ENCODE results near the gene NRM.
A peak's percentile ranks its signal among the peaks of the same experiment; 100 is the strongest.
"Not testable (repeated sequence)": the region's sequence is repeated elsewhere in the genome, so short reads cannot be mapped to it uniquely, and the experiment has no call there.

The NRM gene

DNA sequence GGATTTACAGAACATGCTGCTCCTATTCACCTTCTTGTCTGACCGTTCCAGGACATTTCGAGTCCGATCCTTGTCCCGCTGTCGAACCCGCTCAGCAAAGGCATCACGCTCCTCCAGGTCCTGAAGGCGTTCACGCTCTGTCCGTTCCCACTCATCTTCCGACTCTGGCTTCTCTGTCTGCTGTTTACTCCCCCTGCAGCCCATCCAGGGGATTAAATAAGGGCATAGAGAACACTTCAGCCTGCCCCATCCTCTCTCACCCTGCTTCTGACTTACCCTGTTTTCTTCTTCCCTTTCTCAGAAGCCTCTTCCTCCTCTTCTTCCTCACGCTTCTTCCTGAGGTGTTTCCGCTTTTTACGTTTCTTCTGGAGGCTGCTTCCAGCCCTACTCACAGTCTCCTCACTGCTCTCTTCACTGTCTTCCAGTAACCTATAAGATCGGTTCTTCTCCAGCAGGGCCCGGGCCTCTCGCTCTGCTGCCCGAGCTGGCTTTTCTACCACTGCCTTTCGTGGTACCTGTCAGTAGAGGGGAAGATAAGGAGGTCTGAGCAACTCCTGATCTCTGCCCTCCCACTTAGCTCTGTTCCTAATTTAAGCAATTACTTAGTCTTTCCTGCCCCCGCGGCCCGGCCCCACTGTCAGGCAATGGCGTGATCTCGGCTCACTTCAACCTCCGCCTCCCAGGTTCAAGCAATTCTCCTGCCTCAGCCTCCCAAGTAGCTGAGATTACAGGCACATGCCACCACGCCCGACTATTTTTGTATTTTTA, 19.8 kb downstream of the NRM start:
- H3K9me3 Mint-ChIP-seq = no peaks in the 10 kb centered on the region
- peak overlapping the region; percentile 85 for H3K4me3 Mint-ChIP-seq
- H3K4me1 Mint-ChIP-seq = peaks cover 32% of the 10 kb centered on the region
- H3K27ac Mint-ChIP-seq = peak overlapping the region; percentile 89
- H3K36me3 Mint-ChIP-seq = peaks cover 77% of the 10 kb centered on the region
- DNase-seq (ENCODE audit: low spot score in 2 of 2) (no peak), ATAC-seq (no peak)

DNA sequence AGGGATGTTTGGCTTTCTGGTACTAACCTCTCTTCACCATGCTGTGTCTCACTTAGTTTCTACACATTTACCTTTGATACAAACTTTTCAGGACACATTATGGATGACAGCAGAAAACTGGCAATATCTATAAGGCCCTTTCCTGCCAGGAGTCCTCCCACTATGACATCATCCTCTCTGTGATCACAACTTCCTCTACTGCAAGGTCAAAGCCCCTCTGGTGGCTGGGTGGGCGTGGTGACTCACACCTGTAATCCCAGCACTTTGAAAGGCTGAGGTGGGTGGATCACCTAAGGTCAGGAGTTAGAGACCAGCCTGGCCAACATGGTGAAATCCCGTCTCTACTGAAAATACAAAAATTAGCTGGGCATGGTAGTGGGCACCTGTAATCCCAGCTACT, 24.5 kb downstream of the NRM start:
- H3K27ac Mint-ChIP-seq = peak overlapping the region; percentile 72
- H3K36me3 Mint-ChIP-seq = peaks cover 97% of the 10 kb centered on the region

DNA sequence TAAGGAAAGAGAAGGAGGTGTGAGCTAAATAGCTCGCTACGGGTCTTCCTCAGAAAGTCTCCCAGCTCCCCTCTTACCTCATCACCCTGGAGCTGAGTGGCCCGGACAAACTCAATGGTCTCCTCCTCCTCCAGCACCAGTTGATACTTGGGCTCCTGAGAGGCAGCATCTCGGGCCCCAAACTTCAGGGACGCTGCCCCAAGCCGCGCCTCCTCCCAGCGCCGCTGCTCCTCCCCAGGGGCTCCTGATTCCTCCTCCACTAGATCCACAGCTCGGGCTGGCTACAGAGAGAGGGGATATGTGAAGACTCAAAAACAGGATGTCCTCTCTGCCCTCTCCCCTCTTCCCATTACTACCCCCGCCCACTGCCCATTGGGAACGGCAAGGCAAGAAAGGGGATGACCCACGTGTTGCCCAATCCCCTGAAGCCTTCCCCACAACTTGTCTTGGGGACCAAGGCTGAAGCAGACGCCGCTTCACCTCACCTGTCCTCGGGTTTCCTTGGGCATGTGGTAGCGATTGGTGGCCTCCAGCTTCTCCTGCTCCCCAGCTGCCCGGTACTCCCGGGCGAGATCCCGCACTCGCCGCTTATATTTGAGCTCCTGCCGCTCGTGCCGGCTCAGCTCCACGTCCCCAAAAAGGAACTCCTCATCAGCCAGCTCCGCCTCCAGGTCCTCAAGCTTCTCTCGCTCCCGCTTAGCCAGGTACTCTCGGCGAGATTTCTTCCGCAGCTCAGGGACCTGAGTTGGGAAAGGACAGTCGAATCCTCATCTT, 25.6 kb downstream of the NRM start:
- Mint-ChIP-seq H3K27ac (peak overlapping the region; percentile 72), H3K36me3 (peaks cover 97% of the 10 kb centered on the region), H3K4me3 (no peak overlapping the region), H3K9me3 (no peaks in the 10 kb centered on the region), H3K4me1 (peaks cover 14% of the 10 kb centered on the region)
- no peak for ATAC-seq
- no peak for DNase-seq (ENCODE audit: low spot score in 2 of 2)

More for the DNA sequence above, 24.5 kb downstream of the NRM start:
- H3K4me1 Mint-ChIP-seq = peaks cover 25% of the 10 kb centered on the region
- not testable (repeated sequence) for DNase-seq (ENCODE audit: low spot score in 2 of 2); H3K4me3 Mint-ChIP-seq; H3K9me3 Mint-ChIP-seq
- peak; percentile 87 for ATAC-seq

DNA sequence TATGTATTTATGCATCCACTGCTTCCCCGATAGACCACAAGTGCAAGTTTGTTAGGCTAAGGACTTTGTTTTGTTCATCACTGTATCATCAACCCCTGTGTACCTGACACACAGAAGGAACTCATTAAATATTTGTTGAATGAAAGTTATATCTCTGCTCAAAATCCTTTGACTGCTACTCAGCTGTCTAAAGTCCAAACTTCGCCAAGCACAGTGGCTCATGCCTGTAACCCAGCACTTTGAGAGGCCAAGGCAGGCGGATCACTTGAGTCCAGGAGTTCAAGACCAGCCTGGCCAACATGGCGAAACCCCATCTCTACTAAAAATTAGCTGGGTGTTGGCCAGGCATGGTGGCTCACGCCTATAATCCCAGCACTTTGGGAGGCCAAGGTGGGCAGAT, 32.9 kb downstream of the NRM start:
- not testable (repeated sequence) for H3K4me1 Mint-ChIP-seq; DNase-seq (ENCODE audit: low spot score in 2 of 2); H3K9me3 Mint-ChIP-seq; H3K4me3 Mint-ChIP-seq; ATAC-seq
- Mint-ChIP-seq H3K27ac (peak overlapping the region; percentile 14), H3K36me3 (peaks cover 99% of the 10 kb centered on the region)

DNA sequence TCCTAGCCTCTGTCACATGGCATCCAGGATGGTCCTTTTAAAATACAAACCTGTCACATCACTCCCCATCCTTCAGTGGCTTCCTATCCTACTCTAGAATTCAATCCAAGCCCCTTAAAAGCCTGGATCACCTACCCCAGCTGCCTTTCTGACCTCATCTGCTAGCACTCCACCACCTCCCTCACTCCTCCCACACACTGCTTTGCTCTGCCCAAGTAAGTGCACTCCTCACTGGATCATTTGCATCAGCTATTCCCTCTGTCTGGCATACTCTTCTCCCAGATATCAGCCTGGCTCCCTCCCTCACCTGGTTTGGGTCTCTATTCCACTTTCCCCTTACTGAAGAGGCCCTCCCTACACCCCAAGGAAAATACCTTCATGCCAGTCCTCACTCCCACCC, 33.3 kb downstream of the NRM start:
- H3K4me3 Mint-ChIP-seq = no peak overlapping the region
- ATAC-seq = no peak
- H3K27ac Mint-ChIP-seq = peak overlapping the region; percentile 14
- H3K4me1 Mint-ChIP-seq = no peaks in the 10 kb centered on the region
- DNase-seq (ENCODE audit: low spot score in 2 of 2) = no peak
- no peaks in the 10 kb centered on the region for H3K9me3 Mint-ChIP-seq
- peaks cover 99% of the 10 kb centered on the region for H3K36me3 Mint-ChIP-seq

DNA sequence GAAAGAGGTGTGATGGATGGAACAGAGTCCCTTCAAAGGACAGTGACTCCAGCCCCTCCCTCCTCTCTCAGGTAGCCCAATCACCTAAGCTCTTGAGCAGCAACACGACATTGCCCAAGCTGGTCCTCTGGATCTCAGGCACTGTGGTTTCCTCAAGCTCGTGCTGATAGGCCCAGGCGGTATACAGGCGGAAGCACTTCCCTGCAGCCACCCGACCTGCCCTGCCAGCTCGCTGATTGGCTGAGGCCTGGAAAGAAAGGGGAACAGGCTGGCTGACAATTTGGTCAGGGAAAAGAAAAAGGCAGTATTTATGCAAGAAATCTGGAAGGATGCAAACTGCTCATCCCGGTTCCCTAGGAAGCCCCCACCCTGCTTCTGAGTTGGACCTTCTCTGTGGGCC, 34.3 kb downstream of the NRM start:
- Mint-ChIP-seq H3K36me3 (peaks cover 99% of the 10 kb centered on the region), H3K27ac (peak overlapping the region; percentile 14)
- ATAC-seq = no peak

DNA sequence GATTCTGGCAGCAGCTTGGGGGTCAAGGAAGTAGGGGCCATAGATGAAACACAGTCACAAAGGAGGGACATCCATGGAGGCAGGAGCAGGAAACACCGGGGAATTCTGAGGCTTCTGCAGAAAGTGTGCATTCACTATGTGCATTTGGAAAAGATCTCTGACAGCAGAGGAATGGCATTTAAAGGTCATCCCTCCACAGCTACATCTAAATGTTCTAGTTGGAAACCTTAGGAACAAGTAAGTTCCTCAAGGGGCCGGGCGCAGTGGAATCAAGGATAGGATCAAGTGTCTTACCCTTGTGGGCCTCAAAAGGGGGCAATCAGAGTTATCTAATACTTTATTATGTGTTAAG, 35.1 kb downstream of the NRM start:
- ATAC-seq (no peak), DNase-seq (ENCODE audit: low spot score in 2 of 2) (no peak)
- Mint-ChIP-seq H3K4me3 (no peak overlapping the region), H3K9me3 (no peaks in the 10 kb centered on the region), H3K27ac (no peak overlapping the region), H3K4me1 (no peaks in the 10 kb centered on the region), H3K36me3 (peaks cover 99% of the 10 kb centered on the region)

More for the DNA sequence above, 34.3 kb downstream of the NRM start:
- Mint-ChIP-seq H3K9me3 (no peaks in the 10 kb centered on the region), H3K4me1 (no peaks in the 10 kb centered on the region), H3K4me3 (no peak overlapping the region)
- DNase-seq (ENCODE audit: low spot score in 2 of 2) = no peak

DNA sequence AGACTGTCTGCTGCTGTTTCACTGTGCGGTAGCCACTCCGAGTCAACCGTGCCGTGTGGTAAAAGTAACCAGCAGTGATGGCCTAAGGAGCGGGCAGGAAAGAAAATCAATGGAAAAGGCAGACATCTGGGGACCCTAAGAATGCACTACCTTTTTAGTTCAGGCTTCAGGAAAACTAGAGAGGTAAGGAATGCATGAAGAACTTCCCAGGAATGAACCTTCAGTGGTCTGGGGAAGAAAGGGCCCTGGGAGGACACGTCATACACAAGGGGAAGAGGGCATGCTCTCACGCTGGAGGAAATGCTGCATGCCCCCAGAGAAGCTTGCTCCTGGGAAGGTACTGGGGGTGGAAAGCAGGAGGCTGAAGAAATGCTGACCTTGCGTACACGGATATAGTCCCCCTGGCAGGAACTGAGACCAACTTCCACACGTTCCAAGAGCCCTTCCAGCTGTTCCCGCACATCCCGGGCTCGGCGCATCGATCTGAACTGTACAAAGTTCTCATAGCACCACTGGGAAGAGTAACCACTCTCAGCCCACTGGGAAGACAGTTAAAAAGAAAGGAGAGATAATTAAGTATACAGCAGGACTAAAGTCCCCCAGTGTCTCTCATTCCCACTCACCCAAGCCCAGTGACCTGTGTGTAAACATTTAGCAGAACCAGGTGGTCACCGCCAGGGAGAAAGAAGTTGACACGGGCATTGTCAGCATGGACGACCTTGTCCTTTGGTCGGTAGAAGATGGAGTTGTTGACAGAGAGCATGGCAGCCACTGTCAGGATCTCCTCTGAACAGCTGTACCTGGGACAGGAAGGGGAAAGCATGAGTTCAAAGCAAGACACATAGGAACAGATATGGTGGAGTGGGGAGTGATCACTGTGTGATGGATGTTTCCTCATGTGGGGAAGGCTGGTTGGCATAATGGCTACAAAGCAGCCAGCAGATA, 35.7 kb downstream of the NRM start:
- Mint-ChIP-seq H3K4me1 (no peaks in the 10 kb centered on the region), H3K36me3 (peaks cover 99% of the 10 kb centered on the region), H3K9me3 (no peaks in the 10 kb centered on the region), H3K4me3 (no peak overlapping the region), H3K27ac (no peak overlapping the region)
- DNase-seq (ENCODE audit: low spot score in 2 of 2) (no peak), ATAC-seq (no peak)

DNA sequence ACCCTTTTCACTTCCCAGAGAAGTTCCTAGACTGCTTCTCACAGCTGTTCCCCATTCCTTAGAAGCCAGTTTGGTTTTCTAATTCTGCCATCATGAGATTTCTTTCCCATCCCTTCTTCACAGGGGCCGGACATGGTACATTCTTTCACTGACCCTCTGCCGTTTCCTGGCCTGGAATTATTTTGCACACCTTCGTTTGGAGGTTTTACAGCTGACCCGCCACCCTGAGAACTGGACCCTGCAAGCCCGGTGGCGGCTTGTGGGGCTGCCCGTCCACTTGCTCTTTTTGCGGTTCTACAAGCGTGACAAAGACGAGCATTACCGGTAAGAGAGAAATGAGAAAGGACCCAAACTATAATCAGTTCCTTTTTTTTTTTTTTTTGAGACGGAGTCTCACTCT, 39.6 kb downstream of the NRM start:
- H3K27ac Mint-ChIP-seq = peak overlapping the region; percentile 32
- H3K4me1 Mint-ChIP-seq = peaks cover 11% of the 10 kb centered on the region

DNA sequence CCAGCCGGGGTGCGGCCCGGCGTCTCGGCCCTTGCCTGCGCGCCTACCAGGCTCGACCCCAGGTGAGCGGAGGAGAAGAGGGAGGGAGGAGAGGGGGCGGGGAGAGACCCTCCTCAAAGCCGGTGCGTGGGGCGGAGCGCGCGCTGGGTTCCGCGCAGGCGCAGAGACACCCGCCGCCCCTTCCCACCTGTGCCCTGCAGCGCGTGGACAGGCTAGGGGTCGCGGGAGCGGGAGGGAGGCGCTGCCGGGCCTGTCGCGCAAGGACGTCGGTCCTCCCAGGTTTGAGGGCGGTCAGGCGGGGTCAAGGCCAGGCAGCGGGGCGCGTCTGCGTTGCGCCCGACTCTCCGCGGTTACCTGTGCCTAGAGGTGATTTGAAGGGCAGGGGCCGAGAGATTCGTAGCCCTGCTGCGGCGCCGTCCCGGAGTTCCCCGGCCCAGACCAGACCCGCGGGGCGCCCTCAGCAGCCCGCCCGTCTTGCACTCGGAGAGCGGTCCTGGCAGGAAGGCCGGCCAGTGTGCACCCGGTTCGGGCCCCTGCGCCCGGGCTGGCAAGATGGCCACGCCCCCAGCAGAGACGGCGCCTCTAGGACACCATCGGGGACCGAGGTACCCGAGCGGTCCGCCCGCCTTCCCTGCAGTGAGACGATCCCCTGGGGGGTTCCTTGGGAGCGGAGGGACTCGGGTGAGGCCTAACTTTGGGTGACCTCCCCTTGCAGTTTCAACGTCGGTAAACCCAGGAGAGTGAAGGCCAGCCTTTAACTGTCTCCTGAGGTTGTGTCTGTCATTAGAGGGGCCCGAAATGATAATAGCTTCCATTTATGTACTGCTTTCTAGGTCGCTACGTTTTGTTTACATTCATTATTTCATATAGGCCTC, 43.3 kb downstream of the NRM start:
- H3K4me3 Mint-ChIP-seq = peak overlapping the region; percentile 75
- peak; percentile 60 to 92 for DNase-seq (ENCODE audit: low spot score in 2 of 2)
- H3K27ac Mint-ChIP-seq = peak overlapping the region; percentile 89
- no peaks in the 10 kb centered on the region for H3K9me3 Mint-ChIP-seq
- H3K36me3 Mint-ChIP-seq = peaks cover 63% of the 10 kb centered on the region
- peaks cover 18% of the 10 kb centered on the region for H3K4me1 Mint-ChIP-seq
- ATAC-seq = peak; percentile 85

More for the DNA sequence above, 39.6 kb downstream of the NRM start:
- peaks cover 79% of the 10 kb centered on the region for H3K36me3 Mint-ChIP-seq
- H3K4me3 Mint-ChIP-seq = no peak overlapping the region
- no peaks in the 10 kb centered on the region for H3K9me3 Mint-ChIP-seq
- DNase-seq (ENCODE audit: low spot score in 2 of 2) (no peak), ATAC-seq (no peak)

DNA sequence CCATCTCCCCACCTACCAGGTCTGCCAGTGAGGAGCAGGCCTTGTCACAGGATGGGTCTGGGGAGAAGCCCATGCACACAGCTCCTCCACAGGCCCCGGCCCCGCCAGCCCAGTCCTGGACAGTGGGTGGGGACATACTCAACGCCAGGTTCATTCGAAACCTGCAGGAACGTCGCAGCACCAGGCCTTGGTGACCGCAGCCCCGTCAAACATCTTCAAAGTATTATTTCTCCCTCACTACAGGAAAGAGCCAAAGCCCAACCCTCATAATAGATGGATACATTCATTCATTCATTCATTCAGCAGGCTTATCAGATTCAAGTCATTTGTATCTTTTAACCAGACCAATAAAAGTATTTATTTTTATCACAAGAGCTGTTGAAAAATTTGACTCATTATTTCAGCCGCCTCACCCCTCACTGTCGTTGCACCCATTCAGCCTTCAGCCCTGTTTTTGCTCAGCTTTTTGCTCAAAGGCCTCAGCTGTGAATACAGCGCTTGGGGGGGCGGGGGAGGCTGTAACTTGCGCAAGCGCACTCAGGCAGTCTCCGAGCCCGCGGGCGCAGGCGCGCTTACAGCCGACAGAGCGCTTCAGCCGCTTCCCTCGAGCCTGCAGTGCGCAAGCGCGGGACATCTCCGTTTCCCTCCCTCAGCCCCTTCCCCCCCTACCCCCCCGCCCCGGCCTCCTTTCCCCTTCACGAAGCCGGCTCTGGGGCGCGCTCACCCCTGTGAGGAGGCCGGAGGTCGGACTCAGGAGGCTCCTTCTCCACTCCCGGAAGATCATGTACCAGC, 44.1 kb downstream of the NRM start, which contains the start of gene C6orf136:
TSS of gene C6orf136 (plus strand) at position 684 of the 792 bp plus-strand sequence. CDS start at position 783, 99 bp downstream.
- peak; percentile 75 to 92 for DNase-seq (ENCODE audit: low spot score in 2 of 2)
- Mint-ChIP-seq H3K4me3 (peak within 1 kb of the TSS; percentile 75), H3K27ac (peak within 1 kb of the TSS; percentile 89), H3K36me3 (peaks cover 55% of the 10 kb centered on the region), H3K9me3 (no peaks in the 10 kb centered on the region), H3K4me1 (peaks cover 18% of the 10 kb centered on the region)
- peak; percentile 82 for ATAC-seq

DNA sequence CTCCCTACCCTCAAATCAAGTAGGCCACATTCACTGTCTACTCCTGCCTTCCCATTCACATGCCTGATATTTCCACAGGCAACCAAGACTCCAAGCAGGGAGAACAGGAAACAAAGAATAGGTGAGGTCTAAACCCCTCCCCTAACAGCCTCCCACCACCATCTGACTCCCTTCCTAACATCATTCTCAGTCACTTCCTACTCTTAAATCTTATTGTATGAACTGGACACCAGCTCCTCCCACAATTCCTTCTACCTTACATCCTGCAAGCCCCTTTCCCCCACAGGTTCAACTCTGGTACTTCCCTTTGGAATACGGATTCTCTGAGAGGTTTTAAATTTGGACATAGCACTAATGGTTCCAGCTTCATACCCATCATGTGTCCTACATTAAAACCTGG, 44.8 kb downstream of the NRM start:
- Mint-ChIP-seq H3K36me3 (peaks cover 52% of the 10 kb centered on the region), H3K9me3 (no peaks in the 10 kb centered on the region), H3K27ac (peak overlapping the region; percentile 89), H3K4me1 (peaks cover 21% of the 10 kb centered on the region), H3K4me3 (peak overlapping the region; percentile 75)
- no peak for ATAC-seq
- DNase-seq (ENCODE audit: low spot score in 2 of 2) = no peak

DNA sequence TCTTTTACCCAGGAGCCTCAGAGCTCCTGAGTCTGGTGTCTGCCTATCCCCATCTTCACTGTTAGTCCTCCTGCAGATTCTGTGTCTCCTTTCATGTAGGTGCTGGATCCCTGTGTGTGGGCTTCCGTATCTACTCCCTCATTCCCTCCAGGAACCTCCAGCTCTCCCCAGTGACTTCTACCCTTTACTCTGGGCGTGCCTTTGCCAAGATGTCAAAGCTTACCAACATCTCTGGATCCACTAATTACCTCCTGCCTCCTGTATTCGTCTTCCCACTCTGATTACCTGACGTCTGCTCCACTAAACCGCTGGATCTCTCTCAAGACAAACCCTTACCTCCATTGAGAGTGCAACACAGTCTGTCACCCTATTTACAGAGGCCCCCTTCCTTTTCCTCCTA, 46.0 kb downstream of the NRM start:
- ATAC-seq = no peak
- H3K27ac Mint-ChIP-seq = no peak overlapping the region
- H3K9me3 Mint-ChIP-seq = no peaks in the 10 kb centered on the region
- peaks cover 42% of the 10 kb centered on the region for H3K36me3 Mint-ChIP-seq
- H3K4me1 Mint-ChIP-seq = peaks cover 23% of the 10 kb centered on the region
- no peak overlapping the region for H3K4me3 Mint-ChIP-seq
- DNase-seq (ENCODE audit: low spot score in 2 of 2) = no peak

DNA sequence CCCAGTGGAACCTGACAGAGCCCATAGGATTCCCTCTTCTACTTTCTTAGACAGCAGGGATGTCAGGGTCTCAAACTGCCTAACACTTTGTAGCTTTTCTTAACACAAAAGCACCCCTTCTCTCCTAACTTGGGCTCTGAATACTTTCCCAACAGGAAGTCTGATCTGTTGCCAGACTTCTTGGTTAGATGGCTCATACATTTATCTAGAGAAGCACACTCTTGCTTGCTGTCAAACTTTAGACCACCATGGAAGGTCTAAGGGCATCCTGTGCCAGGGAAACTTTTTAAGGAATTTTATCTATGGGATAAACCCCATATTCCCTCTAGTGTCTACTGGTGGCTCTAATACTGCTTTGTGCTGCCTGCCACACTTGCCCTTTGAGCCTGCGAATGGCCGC, 47.1 kb downstream of the NRM start:
- peaks cover 38% of the 10 kb centered on the region for H3K36me3 Mint-ChIP-seq
- no peak for DNase-seq (ENCODE audit: low spot score in 2 of 2)
- H3K27ac Mint-ChIP-seq = peak overlapping the region; percentile 81

More for the DNA sequence above, 47.1 kb downstream of the NRM start:
- Mint-ChIP-seq H3K4me1 (peaks cover 23% of the 10 kb centered on the region), H3K9me3 (no peaks in the 10 kb centered on the region), H3K4me3 (no peak overlapping the region)
- ATAC-seq = no peak

All from stimulated activated effector memory CD8-positive, alpha-beta T cell treated with anti-CD3 and anti-CD28 coated beads, Interleukin-12 subunit alpha, Interleukin-12 subunit beta, amount 100 ng/mL, for 72 hours (primary cell).